HepG2 (cell line): ENCODE data around the gene C14orf93. TPM values are rescaled to one million over a fixed set of nuclear protein-coding genes. Genes with fewer than 3 reads are reported as not detected.
A peak's percentile ranks its signal among the peaks of the same experiment; 100 is the strongest.

ENCODE experiments used
- DRAP1 ChIP-seq: IDR thresholded peaks from 2 replicates; pipeline ENCODE4 v1.6.1; 2016; ENCODE audit warnings: missing genetic modification reagents, missing compliant biosample characterization
- HBP1 ChIP-seq: IDR thresholded peaks from 2 replicates; pipeline ENCODE4 v1.6.1; 2016; ENCODE audit warnings: low read depth, control low read depth
- HNF1B ChIP-seq: sonication (generic); formaldehyde crosslinking; IDR thresholded peaks from 2 replicates; pipeline ENCODE4 v1.5.1; 2020; ENCODE audit warnings: mild to moderate bottlenecking, moderate library complexity, missing genetic modification reagents
- PITX1 ChIP-seq: sonication (generic); formaldehyde crosslinking; IDR thresholded peaks from 2 replicates; pipeline ENCODE4 v1.5.1; 2020; ENCODE audit warnings: mild to moderate bottlenecking, missing genetic modification reagents
- SNAPC4 ChIP-seq: sonication (generic); formaldehyde crosslinking; IDR thresholded peaks from 2 replicates; pipeline ENCODE4 v1.4.0; 2020; ENCODE audit warnings: mild to moderate bottlenecking, missing genetic modification reagents
- THAP9 ChIP-seq: sonication (generic); formaldehyde crosslinking; IDR thresholded peaks from 2 replicates; pipeline ENCODE4; 2020; ENCODE audit warnings: missing genetic modification reagents, mild to moderate bottlenecking, borderline replicate concordance
- TSC22D2 ChIP-seq: sonication (generic); formaldehyde crosslinking; IDR thresholded peaks from 2 replicates; pipeline ENCODE4 v1.5.1; 2020; ENCODE audit warnings: missing genetic modification reagents, mild to moderate bottlenecking, borderline replicate concordance
- XRCC5 ChIP-seq: fragments of 200-400 bp; formaldehyde crosslinking; optimal IDR thresholded peaks from 2 replicates; pipeline ENCODE3; 2017; ENCODE audit warnings: mild to moderate bottlenecking, low read length
- ZNF576 ChIP-seq: sonication (generic); formaldehyde crosslinking; IDR thresholded peaks from 2 replicates; pipeline ENCODE4 v1.4.0; 2020; ENCODE audit warnings: mild to moderate bottlenecking, missing genetic modification reagents
- ZNF629 ChIP-seq: sonication (generic); formaldehyde crosslinking; conservative IDR thresholded peaks from 2 replicates; pipeline ENCODE4 v1.5.0; 2020; ENCODE audit warnings: missing genetic modification reagents
- ZNF740 ChIP-seq: sonication (generic); formaldehyde crosslinking; IDR thresholded peaks from 2 replicates; pipeline ENCODE4 v1.4.0; 2020; ENCODE audit warnings: missing genetic modification reagents
- polyA plus RNA-seq, 8 experiments: library from polyadenylated mRNA; depleted of rRNA in 3 of 8; stranded (reverse) in 7 of 8; unstranded in 1 of 8; fragments of >200 nt; fragmentation: Illumina TruSeq in 4 of 8; extraction: Trizol in 4 of 8; gene quantifications; 2 replicates each; pipeline versions ENCODE4 v1.2.1 to v1.2.3, GENCODE V29; 2011 to 2016; ENCODE audit warnings: low read depth in 4 of 8, missing spikeins in 1 of 8, mixed read lengths in 1 of 8; ENCODE audit not compliant: insufficient read depth in 1 of 8
- total RNA-seq, 5 experiments: library from RNA; depleted of rRNA; stranded (reverse); fragments of >200 nt; fragmentation: Illumina TruSeq; extraction: Trizol; gene quantifications; 2 replicates each; pipeline ENCODE4 v1.2.3, GENCODE V29; 2016; ENCODE audit warnings: low read depth in 1 of 5

The C14orf93 gene
- total and polyA plus RNA-seq, 2 of the 13 experiments (the other 11 are each of a cell fraction or from before 2014, with no cell fraction given), result 11.4 to 22.5 TPM

GRCh38 chr14:22994762-22995275 is 15.1 kb downstream of the C14orf93 start (continued):
- peak; percentile 22; the same call in 1 of the 2 replicates for TF ChIP-seq DRAP1 (CRISPR knock-in tag)
- 0 out of 2 replicates have a peak, but pooled peaks have one; percentile 29 for TF ChIP-seq TSC22D2 (CRISPR knock-in tag)
- TF ChIP-seq THAP9 (CRISPR knock-in tag), result peak; percentile 54; the same call in 1 of the 2 replicates
- 0 out of 2 replicates have a peak, but pooled peaks have one; percentile 72 for TF ChIP-seq HNF1B (CRISPR knock-in tag)
- TF ChIP-seq ZNF629 (CRISPR knock-in tag), result no peak
- TF ChIP-seq ZNF740 (CRISPR knock-in tag), result no peak
- 0 out of 2 replicates have a peak, but pooled peaks have one; percentile 10 for TF ChIP-seq ZNF576 (CRISPR knock-in tag)
- TF ChIP-seq HBP1 (CRISPR knock-in tag), result 0 out of 2 replicates have a peak, but pooled peaks have one; percentile 47
- no peak for TF ChIP-seq PITX1 (CRISPR knock-in tag)
- peak; percentile 83 for TF ChIP-seq XRCC5
- TF ChIP-seq SNAPC4 (CRISPR knock-in tag), result no peak
